Left colon (tissue), 2 donors: Measurements from ENCODE around the gene USP17L25. TPM values are rescaled to one million over a fixed set of nuclear protein-coding genes. Genes with fewer than 3 reads are reported as not detected.
"Not testable (repeated sequence)": the region's sequence is repeated elsewhere in the genome, so short reads cannot be mapped to it uniquely, and the experiment has no call there.

Source experiments
- ATAC-seq: fragments of 200-7000 bp; cut with Tn5 transposase; one replicate; pipeline ENCODE4 v1.9.1; 2020; ENCODE audit warnings: mild to moderate bottlenecking, moderate library complexity
- DNase-seq, 2 donors: peaks; one replicate each; pipeline ENCODE4 v3.0.0-alpha.2; 2020
- intact Hi-C, 2 donors: fragments of 100-400 bp; cut with DNase I in 1 of 2; cut with micrococcal nuclease in 1 of 2; formaldehyde crosslinking; loops; one replicate each; pipeline versions ENCODE4 v1.11.2 to v1.14.0; 2022; cut with DNase I, micrococcal nuclease
- long read RNA-seq: library from polyadenylated mRNA; unstranded; transcript quantifications from one replicate; pipeline ENCODE4 v2.0.0, GENCODE V29; 2021
- total RNA-seq, 2 donors: library from RNA; stranded (reverse); fragmentation: NEBNext Ultra II Directional; extraction: Animal tissue kit (Norgen Biotek cat#: 25700); gene quantifications; one replicate each; pipeline ENCODE4 v1.2.1, GENCODE V29; 2021
- donor health status: DM: no; HTN: no; CAD: no.
- donor health status: DM: yes; HTN: yes; CAD: no.

Gene USP17L25
- total RNA-seq, result not detected
- long read RNA-seq, result 0 reads

- intact Hi-C loops, DNase-seq, ATAC-seq: not testable (repeated sequence)
Observed at GRCh38 chr4:9329611-9330010, at the start of gene USP17L25. TSS of gene USP17L25 (plus strand) at chr4:9329911. CDS start at chr4:9329911, 0 bp downstream.

GRCh38 chr4:9324191-9324590, 5.5 kb upstream of the USP17L25 start:
- intact Hi-C loops, ATAC-seq, DNase-seq: not testable (repeated sequence)

GRCh38 chr4:9324865-9325264, 4.8 kb upstream of the USP17L25 start, which contains the start of gene USP17L24:
TSS of gene USP17L24 (plus strand) at chr4:9325165. CDS start at chr4:9325165, 0 bp downstream.
- ATAC-seq, DNase-seq, intact Hi-C loops: not testable (repeated sequence)

- intact Hi-C loops, DNase-seq, ATAC-seq: not testable (repeated sequence)
Observed at GRCh38 chr4:9334358-9334757, 4.6 kb downstream of the USP17L25 start, which contains the start of gene USP17L26. TSS of gene USP17L26 (plus strand) at chr4:9334658. CDS start at chr4:9334658, 0 bp downstream.

GRCh38 chr4:9339103-9339502, 9.4 kb downstream of the USP17L25 start, which contains the start of gene USP17L5:
TSS of gene USP17L5 (plus strand) at chr4:9339403. CDS start at chr4:9339403, 0 bp downstream.
- ATAC-seq, intact Hi-C loops, DNase-seq: not testable (repeated sequence)

GRCh38 chr4:9343848-9344247, 14.1 kb downstream of the USP17L25 start, which contains the start of gene USP17L27:
TSS of gene USP17L27 (plus strand) at chr4:9344148. CDS start at chr4:9344148, 0 bp downstream.
- not testable (repeated sequence) for ATAC-seq

GRCh38 chr4:9348593-9348992, 18.9 kb downstream of the USP17L25 start, which contains the start of gene USP17L28:
TSS of gene USP17L28 (plus strand) at chr4:9348893. CDS start at chr4:9348893, 0 bp downstream.
- ATAC-seq, result not testable (repeated sequence)

More at GRCh38 chr4:9343848-9344247, 14.1 kb downstream of the USP17L25 start, which contains the start of gene USP17L27:
- intact Hi-C loops, DNase-seq: not testable (repeated sequence)

GRCh38 chr4:9350866-9351265, 21.2 kb downstream of the USP17L25 start:
- ATAC-seq, DNase-seq, intact Hi-C loops: not testable (repeated sequence)

More at GRCh38 chr4:9348593-9348992, 18.9 kb downstream of the USP17L25 start, which contains the start of gene USP17L28:
- DNase-seq, intact Hi-C loops: not testable (repeated sequence)

GRCh38 chr4:9353338-9353737, 23.6 kb downstream of the USP17L25 start, which contains the start of gene USP17L29:
TSS of gene USP17L29 (plus strand) at chr4:9353638. CDS start at chr4:9353638, 0 bp downstream.
- ATAC-seq, intact Hi-C loops, DNase-seq: not testable (repeated sequence)

- ATAC-seq, DNase-seq, intact Hi-C loops: not testable (repeated sequence)
Observed at GRCh38 chr4:9362829-9363228, 33.1 kb downstream of the USP17L25 start, which contains the start of gene USP17L30. TSS of gene USP17L30 (plus strand) at chr4:9363129. CDS start at chr4:9363129, 0 bp downstream.

GRCh38 chr4:9379881-9380280, 50.2 kb downstream of the USP17L25 start:
- ATAC-seq, DNase-seq, intact Hi-C loops: not testable (repeated sequence)

Other genes with a start within 250 kb of the USP17L25 start
- gene FAM90A26, start 159.5 kb upstream of the USP17L25 start, total RNA-seq, result not detected
- gene USP17L10, start 119.3 kb upstream of the USP17L25 start, total RNA-seq, result not detected
- not detected for gene USP17L11, start 114.5 kb upstream of the USP17L25 start, total RNA-seq
- not detected for gene USP17L12, start 109.8 kb upstream of the USP17L25 start, total RNA-seq
- not detected for gene USP17L13, start 105.0 kb upstream of the USP17L25 start, total RNA-seq
- gene USP17L15, start 95.5 kb upstream of the USP17L25 start, total RNA-seq, result not detected
- not detected for gene USP17L17, start 86.0 kb upstream of the USP17L25 start, total RNA-seq
- gene USP17L18, start 81.3 kb upstream of the USP17L25 start, total RNA-seq, result not detected
- not detected for gene USP17L19, start 76.5 kb upstream of the USP17L25 start, total RNA-seq
- not detected for gene USP17L20, start 71.8 kb upstream of the USP17L25 start, total RNA-seq
- not detected for gene USP17L21, start 67.0 kb upstream of the USP17L25 start, total RNA-seq
- gene USP17L22, start 62.3 kb upstream of the USP17L25 start, total RNA-seq, result not detected
- not detected for gene USP17L24, start 4.7 kb upstream of the USP17L25 start, total RNA-seq
- not detected for gene USP17L26, start 4.7 kb downstream of the USP17L25 start, total RNA-seq
- gene USP17L5, start 9.5 kb downstream of the USP17L25 start, total RNA-seq, result not detected
- gene USP17L27, start 14.2 kb downstream of the USP17L25 start, total RNA-seq, result not detected
- not detected for gene USP17L28, start 19.0 kb downstream of the USP17L25 start, total RNA-seq
- not detected for gene USP17L29, start 23.7 kb downstream of the USP17L25 start, total RNA-seq
- not detected for gene USP17L30, start 33.2 kb downstream of the USP17L25 start, total RNA-seq
- gene DEFB131A, start 114.5 kb downstream of the USP17L25 start, total RNA-seq, result not detected